ENCODE measurements around the gene NUPR1.

DNA sequence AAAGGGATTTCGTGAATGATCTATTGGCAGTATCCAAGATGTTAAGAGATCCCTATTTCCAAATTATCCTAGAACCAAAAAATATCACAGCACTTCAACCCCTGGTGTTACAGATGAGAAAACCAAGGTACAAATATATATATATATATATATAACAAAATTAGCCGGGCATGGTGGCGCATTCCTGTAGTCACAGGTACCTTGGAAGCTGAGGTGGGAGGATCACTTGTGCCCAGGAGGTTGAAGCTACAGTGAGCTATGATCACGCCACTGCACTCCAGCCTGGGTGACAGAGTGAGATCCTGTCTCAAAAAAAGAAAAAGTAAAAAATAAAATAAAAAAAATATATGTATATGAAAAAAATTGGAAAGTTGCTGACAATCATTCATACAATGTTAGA is 46.3 kb downstream of the NUPR1 start:
- TF ChIP-seq YY1 (IDR thresholded peaks at IDR 0.05; ENCODE audit: insufficient read depth, insufficient read length) = no peak
- no peak for TF ChIP-seq SUZ12 (IDR thresholded peaks at IDR 0.05; ENCODE audit: extremely low read depth, insufficient read depth, insufficient read length)

Data from NT2/D1 (cell line).